ENCODE data around the gene KRTAP10-4.
"Not testable (repeated sequence)": the region's sequence is repeated elsewhere in the genome, so short reads cannot be mapped to it uniquely, and the experiment has no call there.

KRTAP10-4 gene

DNA sequence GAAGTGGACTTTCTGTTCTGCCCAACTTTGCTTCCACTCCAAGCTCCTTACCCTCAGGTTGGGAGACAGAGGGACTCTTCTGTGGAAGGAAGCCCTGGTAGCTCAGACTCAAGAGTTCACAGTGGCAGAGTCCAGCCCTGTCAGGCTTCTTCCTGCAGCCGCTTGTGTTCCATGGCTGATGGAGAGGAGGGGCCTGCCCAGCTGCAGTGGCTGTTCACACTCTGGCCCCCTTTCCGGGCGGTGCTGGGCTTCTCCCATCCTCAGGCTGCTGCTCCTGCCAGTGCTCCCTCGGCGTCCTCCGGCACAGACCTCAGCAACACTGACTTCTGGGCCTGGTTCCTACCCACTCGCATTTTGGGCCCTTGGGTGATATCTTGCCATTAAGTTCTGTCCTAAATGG, 37.6 kb upstream of the KRTAP10-4 start:
- DNase-seq, result no peak

DNA sequence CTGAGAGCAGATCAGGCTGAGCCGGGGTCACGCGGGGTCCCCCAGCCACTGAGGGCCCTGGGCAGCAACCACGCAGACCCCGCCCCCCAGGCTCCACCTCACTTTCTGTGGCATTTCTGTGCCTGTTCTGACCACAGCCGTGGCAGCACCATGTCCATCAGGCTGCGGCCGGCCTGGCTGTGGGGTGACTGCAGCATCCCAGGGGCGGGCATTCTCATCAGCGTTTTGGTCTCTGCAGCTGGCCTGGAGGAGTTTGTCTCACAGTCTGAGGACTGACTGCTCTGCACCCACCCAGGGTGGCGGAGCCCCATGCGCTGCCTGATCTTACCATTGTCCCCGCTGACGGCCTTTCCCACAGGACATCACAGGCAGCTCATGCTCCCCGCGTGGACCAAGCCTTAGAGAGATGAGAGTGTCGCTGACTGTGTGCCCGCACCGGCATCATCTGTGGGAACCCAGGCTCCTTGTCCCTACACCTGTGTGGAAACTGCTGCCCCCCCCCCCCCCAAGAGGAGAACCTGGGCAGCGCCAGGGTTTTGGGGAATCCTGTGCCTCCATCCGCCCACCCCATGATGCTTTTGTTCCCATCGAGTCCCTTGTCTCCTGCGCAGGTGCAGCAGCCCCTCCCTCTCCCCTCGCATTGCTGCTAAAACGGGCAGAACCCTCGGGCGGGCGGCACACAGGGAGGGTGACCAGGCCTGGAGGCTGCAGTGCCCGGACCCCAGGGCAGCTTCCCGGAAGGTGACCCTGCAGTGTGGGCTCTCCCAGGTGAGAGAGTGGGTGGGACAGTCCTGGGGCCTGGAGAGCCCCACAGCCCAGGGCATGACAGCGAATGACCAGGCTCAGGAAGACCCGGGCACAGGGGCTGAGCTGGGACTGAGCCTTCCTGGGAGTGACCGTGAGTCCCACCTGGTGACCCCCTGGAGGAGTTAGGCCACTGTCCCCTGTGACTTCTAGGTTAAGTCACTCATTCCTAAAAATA, 35.3 kb upstream of the KRTAP10-4 start:
- no peak for DNase-seq

DNA sequence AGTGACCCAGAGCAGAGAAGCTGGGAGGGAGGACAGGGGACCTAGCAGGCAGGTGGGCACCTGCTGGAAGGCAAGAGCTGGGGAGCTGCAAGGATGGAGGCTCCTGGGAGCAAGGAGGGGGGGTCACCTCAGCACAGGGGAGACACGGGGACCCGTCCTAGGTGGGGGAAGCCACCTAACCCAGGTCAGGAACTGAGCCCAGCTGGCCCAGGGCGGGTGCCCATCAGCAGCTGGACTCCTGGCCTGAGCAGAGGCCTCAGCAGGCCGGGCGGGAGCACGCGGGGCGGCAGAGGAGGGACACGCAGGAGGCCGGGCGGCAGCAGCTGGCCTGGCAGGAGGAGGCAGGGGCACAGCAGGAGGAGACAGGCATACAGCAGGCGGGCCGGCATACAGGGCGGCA, 34.5 kb upstream of the KRTAP10-4 start:
- DNase-seq, result no peak

DNA sequence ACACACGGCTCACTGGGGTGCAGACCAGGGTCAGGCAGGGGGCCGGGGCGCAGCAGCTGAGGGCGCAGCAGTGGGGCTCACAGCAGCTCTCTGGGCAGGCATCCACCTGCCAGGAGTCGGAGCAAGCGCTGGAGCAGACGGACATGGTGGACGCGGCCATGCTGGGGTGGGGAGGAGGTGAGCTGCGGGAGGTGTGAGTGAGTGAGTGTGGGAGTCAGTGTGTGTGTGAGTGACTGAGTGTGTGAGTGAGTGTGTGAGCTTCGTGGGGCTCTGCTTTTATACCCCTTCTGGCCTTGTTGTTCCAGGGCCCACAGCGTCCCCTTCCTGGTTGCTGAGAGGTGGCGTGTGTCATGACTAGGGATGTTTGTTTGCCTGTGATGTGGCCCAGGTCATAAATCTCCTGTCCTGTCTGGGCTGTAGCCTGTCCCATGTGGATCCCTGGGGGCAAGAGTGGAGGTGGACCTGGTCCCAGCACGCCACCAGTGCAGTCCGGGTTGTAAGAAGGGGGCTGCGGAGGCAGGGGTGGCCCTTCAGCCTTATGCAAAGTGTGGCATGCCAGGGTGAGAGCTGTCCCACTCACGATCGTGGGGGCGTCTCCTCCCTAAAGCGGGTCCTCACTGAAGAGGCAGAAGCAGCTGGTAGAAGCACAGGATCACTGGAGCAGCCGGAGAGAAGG, 33.4 kb upstream of the KRTAP10-4 start, which contains the start of gene KRTAP10-1:
Gene KRTAP10-1 (minus strand): TSS at position 205 of the 676 bp plus-strand sequence. CDS start 45 bp downstream, at position 160.
- no peak for DNase-seq

- DNase-seq, result no peak
These were observed 32.7 kb upstream of the KRTAP10-4 start for GRCh38 chr21:44540741-44541288.

DNA sequence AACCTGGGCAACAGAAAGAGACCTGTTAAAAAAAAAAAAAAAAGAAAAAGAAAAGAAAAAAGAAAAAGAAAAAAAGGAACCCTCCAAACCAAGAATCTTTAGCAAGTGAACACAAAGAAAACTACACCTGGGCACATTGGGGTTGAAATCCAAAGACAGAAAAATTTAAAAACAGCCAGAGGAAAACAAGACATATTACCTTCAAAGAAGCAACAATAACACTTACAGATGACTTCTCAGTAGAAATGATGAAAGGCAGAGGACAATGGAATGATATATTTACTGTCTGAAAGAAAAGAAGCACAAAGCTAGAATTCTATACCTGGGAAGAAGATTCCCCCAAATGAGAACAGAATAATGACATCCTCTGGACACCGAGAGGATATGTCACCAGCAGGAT, 30.8 kb upstream of the KRTAP10-4 start:
- no peak for DNase-seq

DNA sequence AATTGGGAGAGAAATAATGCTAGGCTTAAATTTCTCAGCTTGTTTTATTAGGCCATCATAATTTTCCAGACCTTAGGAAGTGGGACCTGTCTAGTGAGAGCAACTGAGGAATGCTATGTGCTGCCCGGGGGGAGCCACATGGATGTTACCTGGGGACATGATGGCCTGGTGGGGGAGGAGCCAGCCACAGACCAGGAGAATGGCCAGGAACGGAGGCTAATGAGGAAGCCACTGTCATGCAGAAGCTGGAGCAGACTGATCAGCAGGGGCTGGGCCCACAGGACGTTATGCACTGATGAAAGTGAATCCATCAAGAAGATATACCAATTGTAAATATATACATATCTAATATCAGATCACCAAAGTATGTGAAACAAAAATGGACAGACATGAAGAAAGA, 29.0 kb upstream of the KRTAP10-4 start:
- no peak for DNase-seq

DNA sequence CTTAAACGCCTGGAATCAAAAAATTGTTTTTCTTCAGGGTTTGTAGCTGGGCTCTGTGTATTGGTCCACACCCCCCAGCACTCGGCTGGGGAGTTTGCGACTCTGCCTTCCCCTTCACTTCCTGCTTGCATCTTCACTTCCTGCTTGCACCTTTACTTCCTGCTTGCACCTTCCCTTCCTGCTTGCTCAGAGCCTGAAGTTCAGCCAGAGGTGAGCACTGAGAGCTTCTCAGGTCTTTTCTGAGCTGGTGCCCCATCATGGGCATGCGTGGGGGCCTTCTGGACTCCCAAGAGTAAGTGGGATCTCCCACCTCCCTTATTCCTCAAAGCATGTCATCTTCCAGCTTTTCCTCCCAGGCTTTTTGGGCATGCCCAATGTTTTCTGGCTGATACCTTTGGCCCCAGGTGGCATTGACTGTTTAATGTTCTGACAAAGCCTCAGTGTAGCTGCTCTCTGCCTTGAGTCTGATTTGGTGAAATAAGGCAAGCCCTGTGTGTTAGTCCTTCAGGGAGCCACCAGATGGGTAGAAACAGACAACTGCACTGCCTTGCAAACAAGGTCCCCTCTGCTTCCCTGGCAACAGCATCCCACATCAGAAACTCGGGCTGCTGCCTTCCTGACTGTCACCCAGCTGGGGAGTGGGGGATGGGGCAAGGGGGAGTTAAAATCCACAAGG, 25.7 kb upstream of the KRTAP10-4 start:
- peak; percentile 58 for DNase-seq

DNA sequence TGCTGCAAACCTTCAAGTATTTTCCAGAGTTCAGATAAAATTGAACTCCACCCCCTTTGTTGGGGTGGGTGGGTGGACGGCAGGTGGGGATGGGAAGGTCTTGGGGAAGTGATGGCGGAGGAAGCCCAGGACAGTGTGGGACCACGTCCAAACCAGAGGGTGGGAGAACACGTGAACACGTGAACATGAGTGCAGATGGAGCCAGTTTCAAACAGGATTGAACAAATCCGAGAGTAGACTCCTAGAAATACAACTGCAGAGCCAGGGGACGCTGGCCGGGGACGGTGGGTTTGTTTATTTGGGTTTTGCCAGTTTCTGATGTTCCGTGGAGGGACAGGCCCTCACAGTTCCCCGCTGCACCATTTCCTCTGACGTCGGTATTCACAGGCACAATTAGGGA, 25.1 kb upstream of the KRTAP10-4 start:
- no peak for DNase-seq

GRCh38 chr21:44548922-44549321, 24.6 kb upstream of the KRTAP10-4 start:
- DNase-seq, result no peak

DNA sequence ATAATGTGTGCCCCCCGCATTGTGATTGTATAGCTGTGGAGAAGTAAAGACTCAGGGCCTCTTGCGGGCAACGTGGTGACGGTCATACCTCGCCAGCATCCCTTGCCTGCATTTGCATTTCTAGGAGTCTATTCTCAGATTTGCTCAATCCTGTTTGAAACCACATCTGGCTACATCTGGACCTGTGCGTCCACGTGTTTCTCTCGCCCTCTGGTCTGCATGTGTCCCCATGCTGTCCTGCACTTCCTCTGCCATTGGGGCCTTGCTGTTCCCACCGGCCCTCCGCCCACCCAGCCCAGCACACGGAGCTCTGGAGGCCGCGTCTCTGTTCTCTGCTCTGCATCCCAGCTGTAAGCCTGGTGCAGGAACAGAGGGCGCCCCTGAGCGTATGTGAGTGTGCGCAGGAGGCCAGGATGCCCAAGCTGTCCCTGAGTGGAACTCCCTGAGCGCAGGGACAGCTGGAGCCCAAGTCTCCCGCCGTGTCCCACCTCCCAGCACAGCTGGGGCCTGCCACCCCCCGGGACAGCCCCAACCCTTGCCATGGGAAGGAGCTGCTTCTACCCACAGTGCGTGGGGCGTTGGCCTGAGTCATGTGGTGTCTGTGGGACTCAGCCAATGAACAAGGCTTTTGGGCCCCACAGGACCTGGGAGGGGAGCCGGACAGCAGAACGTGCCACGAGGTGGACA, 23.9 kb upstream of the KRTAP10-4 start:
- no peak for DNase-seq

DNA sequence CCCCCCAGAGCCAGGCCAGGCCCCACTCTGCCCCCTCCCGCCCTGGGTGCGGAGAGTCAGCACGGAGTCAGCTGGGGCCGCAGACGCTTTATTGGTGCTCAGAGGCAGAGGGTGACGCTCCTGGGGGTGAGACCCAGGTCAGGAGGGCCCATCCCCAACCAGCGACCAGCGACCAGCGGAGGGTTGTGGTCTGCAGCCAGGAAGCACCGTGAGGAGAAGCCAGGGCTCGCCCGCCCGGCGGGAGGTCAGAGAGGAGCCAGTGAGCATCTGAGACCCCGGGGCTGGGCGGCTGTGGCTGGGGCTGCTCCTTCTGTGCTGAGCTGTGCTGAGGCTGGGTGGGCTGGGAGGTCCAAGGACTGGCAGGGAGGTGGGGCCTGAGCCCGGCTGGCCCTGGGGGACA, 23.2 kb upstream of the KRTAP10-4 start:
- DNase-seq, result not testable (repeated sequence)

- no peak for DNase-seq
These were observed 22.7 kb upstream of the KRTAP10-4 start for GRCh38 chr21:44550807-44551206.

DNA sequence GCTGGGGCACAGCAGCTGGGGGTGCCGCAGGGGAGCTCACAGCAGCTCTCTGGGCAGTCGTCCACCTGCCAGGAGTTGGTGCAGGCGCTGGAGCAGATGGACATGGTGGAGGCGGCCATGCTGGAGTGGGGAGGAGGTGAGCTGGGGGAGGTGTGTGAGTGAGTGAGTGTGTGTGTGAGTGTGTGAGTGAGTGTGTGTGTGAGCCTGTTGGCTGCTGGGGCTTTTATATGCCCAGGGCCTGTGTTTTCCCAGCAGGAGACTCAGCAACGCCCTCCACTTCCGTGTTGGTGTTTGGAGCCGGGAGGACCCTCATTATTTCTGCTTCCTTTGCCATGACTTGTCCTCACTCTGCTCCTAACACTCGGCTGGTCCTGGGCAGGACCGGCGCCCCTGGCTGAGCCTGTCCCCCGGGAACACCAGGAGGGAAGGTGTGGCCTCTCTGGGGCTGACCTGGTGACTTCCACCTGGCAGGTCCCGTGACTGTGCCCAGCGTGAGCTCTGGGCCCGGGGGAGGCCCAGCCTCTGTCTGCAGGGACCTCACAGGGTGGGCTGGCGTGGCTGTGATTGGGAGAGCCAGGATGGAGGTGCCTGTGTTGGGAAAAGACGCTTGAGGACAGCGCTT, 22.1 kb upstream of the KRTAP10-4 start, which contains the start of gene KRTAP10-2:
Gene KRTAP10-2 (minus strand): TSS at position 166 of the 622 bp plus-strand sequence. CDS start 47 bp downstream, at position 119.
- no peak for DNase-seq

DNA sequence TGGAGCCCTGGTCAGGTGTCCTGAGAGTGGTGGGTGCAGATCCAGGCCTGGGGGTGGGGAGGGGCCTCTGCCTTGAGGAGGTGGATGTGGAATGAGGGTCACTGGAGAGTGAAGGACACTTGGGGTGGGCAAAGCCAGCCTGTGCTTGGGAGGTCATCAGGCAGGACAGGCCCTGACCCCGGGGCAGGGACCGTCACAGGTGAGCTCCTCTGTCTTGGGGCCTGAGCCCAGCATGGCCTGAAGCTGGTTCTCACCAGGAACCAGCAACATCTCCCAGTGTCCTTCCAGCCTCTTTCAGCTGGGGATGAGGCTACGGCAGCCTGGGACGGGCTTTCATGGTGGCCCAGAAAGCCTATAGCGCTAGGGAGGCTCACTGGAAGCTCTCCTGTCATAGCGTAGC, 21.4 kb upstream of the KRTAP10-4 start:
- no peak for DNase-seq

- no peak for DNase-seq
These were observed 20.8 kb upstream of the KRTAP10-4 start for GRCh38 chr21:44552681-44553080.

DNA sequence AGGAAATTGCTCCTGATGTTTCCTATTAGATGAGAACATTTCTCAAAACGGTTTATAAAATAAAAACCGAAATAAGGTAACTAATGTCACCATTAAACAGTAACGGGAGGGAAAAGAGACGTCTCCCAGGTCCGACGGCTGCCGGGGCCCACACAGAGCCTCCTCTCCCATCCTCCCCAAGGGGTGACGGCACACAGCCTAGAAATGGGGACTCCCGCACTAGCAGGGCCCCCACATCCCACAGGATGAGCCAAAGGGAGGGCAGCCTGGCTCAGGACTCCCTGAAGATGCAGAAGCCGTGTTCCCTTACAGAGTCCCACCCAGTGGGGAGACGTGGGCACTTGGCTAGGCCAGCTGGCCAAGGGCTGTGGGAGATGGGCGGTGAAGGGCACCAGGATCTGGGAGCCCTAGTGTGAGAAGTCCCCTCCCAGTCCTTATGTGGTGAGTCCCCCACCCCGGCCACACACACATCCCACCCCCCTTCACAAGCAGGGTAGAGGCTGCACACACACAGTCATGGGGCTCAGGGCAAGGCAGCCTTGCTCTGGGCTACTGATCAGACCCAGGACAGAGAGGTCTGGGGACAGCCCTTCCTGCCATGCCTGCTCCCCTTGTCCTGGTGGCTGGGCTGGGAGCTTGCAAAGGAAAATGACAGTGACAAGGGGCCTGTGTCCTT, 18.2 kb upstream of the KRTAP10-4 start:
- no peak for DNase-seq

GRCh38 chr21:44556879-44557278, 16.6 kb upstream of the KRTAP10-4 start:
- no peak for DNase-seq

- no peak for DNase-seq
These were observed 15.8 kb upstream of the KRTAP10-4 start for GRCh38 chr21:44557491-44558328.

DNA sequence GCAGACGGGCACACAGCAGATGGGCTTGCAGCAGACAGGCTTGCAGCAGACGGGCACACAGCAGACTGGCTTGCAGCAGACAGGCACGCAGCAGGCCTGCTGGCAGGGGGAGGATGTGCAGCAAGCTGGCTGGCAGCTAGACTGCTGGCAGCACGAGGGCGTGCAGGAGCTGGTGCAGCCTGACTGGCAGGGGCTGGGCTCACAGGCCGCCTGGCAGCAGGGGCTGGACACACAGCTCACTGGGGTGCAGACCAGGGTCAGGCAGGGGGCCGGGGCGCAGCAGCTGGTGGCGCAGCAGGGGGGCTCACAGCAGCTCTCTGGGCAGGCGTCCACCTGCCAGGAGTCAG, 15.2 kb upstream of the KRTAP10-4 start:
- DNase-seq, result not testable (repeated sequence)
